Measurements from ENCODE around the gene ATP1A3. TPM values are rescaled to one million over a fixed set of nuclear protein-coding genes. Genes with fewer than 3 reads are reported as not detected.

The ATP1A3 gene
- total RNA-seq, 1 donor from 2014 or later = not detected

DNA sequence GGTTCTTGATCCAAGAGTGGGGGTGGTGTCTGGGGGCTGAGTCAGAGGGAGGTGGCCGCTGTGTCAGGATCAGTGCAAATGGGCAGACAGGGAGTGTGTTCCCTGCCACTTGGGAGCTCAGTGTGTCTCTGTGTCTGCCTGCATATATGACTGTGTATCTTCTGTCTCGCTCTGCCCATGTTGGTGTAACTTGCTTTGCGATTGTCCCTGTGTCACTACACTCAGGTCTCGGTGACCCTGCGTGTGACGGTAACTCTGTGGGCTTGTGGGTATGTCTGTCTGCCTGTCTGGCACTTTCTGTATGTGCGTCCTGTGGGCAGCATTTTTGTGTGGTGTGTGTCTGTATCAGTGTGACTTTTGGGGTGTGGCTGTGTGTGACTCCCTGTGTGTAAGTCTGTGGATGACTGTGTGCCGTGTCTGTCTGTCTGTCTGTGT, 57.6 kb downstream of the ATP1A3 start:
- DNase-seq (ENCODE audit: low read depth) (peak; percentile 55), FAIRE-seq (peak; percentile 83)
- no peaks in the 10 kb centered on the region for H3K36me3 ChIP-seq (ENCODE audit: control insufficient read depth, insufficient read depth, low read length)
- TF ChIP-seq, protein P1, sequence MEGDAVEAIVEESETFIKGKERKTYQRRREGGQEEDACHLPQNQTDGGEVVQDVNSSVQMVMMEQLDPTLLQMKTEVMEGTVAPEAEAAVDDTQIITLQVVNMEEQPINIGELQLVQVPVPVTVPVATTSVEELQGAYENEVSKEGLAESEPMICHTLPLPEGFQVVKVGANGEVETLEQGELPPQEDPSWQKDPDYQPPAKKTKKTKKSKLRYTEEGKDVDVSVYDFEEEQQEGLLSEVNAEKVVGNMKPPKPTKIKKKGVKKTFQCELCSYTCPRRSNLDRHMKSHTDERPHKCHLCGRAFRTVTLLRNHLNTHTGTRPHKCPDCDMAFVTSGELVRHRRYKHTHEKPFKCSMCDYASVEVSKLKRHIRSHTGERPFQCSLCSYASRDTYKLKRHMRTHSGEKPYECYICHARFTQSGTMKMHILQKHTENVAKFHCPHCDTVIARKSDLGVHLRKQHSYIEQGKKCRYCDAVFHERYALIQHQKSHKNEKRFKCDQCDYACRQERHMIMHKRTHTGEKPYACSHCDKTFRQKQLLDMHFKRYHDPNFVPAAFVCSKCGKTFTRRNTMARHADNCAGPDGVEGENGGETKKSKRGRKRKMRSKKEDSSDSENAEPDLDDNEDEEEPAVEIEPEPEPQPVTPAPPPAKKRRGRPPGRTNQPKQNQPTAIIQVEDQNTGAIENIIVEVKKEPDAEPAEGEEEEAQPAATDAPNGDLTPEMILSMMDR (IDR thresholded peaks at IDR 0.05; ENCODE audit: insufficient read depth, low read length, severe bottlenecking) = no peak
- H3K27me3 ChIP-seq (ENCODE audit: control insufficient read depth, insufficient read depth, low read length) = peaks cover 38% of the 10 kb centered on the region
- H3K4me3 ChIP-seq (ENCODE audit: low read depth, low read length) = no peak overlapping the region

DNA sequence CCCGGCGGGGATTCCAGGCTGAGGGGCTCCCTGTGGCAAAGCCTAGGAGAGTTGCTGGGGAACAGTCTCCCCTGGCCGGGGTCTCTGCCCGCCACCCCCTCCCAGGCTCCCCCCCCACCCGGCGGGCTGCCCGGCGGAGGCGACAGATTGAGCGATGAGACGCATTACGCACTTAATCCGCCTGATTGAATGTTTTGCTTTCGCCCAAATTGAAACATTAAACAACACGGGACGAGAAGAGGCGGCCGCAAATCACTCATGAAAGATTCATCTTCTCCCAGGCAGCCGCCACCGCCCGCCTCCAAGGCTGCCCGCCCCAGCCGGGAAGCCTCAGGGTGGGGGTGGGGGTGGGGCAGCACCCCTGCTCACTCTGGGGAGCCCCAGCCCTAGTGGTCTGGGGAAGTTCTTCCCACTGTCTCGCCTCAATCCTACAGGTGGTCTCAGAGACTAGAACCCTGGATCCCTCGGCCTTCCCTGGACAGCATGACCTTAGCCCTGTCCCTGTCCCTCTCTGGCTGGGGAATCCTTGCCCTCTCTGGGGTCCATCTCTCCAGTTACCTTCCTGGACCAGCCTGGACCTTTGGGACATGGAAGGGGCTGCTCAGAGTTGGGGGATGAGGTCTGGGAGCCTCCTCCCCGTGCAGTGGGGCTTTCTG, 58.1 kb downstream of the ATP1A3 start:
- H3K27me3 ChIP-seq (ENCODE audit: control insufficient read depth, insufficient read depth, low read length) = peaks cover 38% of the 10 kb centered on the region
- H3K36me3 ChIP-seq (ENCODE audit: control insufficient read depth, insufficient read depth, low read length) = no peaks in the 10 kb centered on the region
- TF ChIP-seq, protein P1 (IDR thresholded peaks at IDR 0.05; ENCODE audit: insufficient read depth, low read length, severe bottlenecking) = no peak
- H3K4me3 ChIP-seq (ENCODE audit: low read depth, low read length) = no peak overlapping the region
- FAIRE-seq (no peak), DNase-seq (ENCODE audit: low read depth) (no peak)

DNA sequence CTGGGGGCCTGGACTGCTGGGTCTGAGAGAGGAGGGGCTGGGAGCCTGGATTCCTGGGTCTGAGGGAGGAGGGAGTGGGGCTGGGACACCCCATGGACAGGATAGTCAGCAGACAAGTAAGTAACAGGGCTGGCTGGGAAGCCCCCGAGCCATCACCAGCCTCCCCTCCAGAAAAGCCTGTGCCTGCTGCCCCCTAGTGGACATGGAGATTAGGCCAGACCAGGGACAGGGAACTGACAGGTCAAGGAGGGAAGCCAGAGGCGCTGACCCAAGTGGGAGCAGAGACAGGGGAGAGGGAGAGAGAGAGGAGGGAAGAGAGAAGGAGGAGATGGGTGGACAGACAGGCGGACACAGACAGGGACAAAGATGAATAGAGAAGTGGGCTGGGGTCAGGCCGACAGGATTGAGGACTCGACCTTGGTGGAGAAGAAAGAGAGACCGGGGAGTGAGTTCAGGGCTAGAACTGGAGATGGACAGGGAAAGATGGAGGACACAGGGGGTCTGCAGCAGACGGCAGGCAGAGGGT, 59.1 kb downstream of the ATP1A3 start:
- no peak for DNase-seq (ENCODE audit: low read depth)
- TF ChIP-seq, protein P1 (IDR thresholded peaks at IDR 0.05; ENCODE audit: insufficient read depth, low read length, severe bottlenecking) = peak; percentile 86
- FAIRE-seq = no peak
- Histone ChIP-seq H3K27me3 (ENCODE audit: control insufficient read depth, insufficient read depth, low read length) (peaks cover 48% of the 10 kb centered on the region), H3K4me3 (ENCODE audit: low read depth, low read length) (no peak overlapping the region), H3K36me3 (ENCODE audit: control insufficient read depth, insufficient read depth, low read length) (no peaks in the 10 kb centered on the region)

DNA sequence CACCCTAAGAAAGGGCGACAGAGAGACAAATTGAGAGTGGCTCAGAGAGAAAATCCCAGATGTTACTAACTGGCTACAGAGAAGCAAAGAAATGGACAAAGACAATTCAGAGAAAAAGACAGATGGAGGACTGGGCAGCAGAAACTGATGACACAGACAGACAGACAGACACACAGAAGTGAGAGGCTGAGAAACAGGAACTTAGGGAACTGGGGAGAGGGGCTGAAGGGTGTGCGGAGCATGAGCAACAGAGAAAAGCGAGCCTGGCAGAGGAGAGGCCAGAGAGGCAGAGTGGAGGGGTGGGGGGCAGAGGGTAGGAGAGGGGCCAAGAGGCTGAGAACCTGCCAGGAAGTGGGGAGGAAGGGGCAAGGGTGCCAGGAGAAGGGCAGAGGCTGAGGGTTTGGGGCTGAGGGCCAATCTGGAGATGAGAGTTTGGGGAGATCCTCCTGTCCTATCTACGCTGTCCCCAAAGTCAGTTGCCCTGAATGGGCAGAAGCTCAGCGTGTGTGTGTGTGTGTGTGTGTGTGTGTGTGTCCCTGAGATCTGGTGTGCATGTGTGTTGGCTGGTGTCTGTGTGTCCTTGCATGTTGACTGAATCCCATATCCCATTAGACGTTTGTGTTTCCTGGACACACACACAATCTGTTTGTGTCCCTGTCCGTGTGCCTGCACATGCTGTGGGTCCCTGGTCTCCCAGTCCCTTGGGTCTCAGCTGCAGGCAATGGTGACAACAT, 60.2 kb downstream of the ATP1A3 start:
- Histone ChIP-seq H3K4me3 (ENCODE audit: low read depth, low read length) (no peak overlapping the region), H3K36me3 (ENCODE audit: control insufficient read depth, insufficient read depth, low read length) (no peaks in the 10 kb centered on the region), H3K27me3 (ENCODE audit: control insufficient read depth, insufficient read depth, low read length) (peaks cover 57% of the 10 kb centered on the region)
- DNase-seq (ENCODE audit: low read depth) (no peak), FAIRE-seq (no peak)
- TF ChIP-seq, protein P1 (IDR thresholded peaks at IDR 0.05; ENCODE audit: insufficient read depth, low read length, severe bottlenecking) = no peak

DNA sequence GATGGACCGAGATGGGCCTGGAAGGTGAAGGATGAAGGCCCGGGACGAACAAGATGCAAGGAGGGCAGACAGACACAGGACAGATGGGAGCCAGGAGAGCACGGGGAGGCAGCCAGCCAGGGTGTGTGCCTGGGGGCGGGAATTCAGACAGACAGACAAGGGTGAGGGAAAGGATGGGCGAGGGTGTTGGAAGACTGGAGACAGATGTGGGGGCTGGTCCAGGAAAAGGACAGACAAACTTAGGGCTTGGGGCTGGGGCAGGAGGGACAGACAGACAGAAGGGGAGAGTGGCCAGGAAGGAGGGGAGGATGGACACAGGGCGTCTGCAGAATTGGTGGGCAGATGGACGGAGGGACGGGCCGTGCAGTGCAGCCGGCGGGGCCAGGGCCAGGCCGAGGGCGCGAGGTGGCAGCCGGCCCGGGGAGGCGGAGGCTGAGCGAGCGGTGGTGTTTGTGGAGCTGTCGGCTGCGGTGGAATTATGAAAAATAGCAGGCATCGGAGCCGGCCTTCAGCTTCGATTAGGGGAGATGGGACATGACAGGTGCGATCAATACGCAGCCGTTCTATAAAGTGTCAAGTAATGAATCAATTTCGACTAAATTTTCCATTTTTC, 61.2 kb downstream of the ATP1A3 start:
- TF ChIP-seq, protein P1 (IDR thresholded peaks at IDR 0.05; ENCODE audit: insufficient read depth, low read length, severe bottlenecking) = no peak
- H3K4me3 ChIP-seq (ENCODE audit: low read depth, low read length) = no peak overlapping the region
- no peak for FAIRE-seq
- H3K27me3 ChIP-seq (ENCODE audit: control insufficient read depth, insufficient read depth, low read length) = peaks cover 60% of the 10 kb centered on the region
- H3K36me3 ChIP-seq (ENCODE audit: control insufficient read depth, insufficient read depth, low read length) = no peaks in the 10 kb centered on the region
- no peak for DNase-seq (ENCODE audit: low read depth)

Measured in bronchial epithelial cell (primary cell).